OCI-LY7 (cell line): ENCODE measurements around the gene ADPRS.

Source experiments
- CTCF ChIP-seq: fragments of 200-600 bp; sonication (generic); conservative IDR thresholded peaks from 2 replicates; pipeline ENCODE4 v1.5.1; 2014; ENCODE audit warnings: mild to moderate bottlenecking, antibody characterized with exemption, low read length, moderate library complexity, mixed read lengths
- EZH2phosphoT487 ChIP-seq: fragments of 200-600 bp; sonication (generic); IDR thresholded peaks from 2 replicates; pipeline ENCODE4 v1.6.1; 2018; ENCODE audit warnings: low read depth, borderline replicate concordance, mild to moderate bottlenecking, mixed run types, antibody characterized with exemption, low read length, moderate library complexity, mixed read lengths

DNA sequence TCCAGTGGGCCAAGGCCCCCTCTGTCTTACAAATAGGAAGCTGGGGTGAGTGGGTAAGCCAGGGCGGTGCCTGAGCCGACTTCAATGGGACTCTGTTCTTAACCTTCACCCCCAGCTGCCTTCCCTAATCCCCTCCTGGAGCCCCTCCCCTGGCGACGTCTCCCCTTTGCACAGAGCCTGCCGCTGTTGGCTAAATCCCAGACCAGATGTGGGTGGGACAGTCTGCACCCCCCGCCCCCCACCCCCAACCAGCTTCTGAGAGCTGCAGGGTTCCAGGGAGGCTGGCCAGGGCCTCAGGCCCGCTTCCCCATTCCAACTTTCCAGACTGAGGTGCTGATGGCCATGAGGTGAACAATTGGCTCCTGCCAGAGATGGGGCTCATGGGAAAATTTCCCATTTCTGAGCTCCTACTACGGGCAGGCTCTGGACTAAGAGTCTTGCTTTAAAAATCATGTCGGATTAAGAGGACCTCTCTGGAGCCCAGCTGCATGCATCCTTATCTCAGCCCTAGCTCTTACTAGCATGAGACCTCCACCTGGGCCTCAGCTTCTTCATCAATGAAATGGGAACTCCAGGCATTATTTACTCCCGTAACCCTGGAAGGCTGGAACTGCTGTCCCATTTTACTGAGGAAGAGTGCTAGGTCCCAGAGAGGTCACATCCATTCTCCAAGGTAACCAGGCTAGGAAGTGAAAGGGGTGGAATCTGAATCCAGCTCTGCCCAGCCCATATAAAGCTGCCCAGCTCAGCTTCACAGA is 29.9 kb downstream of the ADPRS start:
- TF ChIP-seq EZH2phosphoT487 (no peak), CTCF (no peak)
